ENCODE data around the gene IFIT2.

GRCh38 chr10:89255793-89256192 is 46.1 kb upstream of the IFIT2 start:
- TF ChIP-seq POLR2AphosphoS5 (IDR thresholded peaks at IDR 0.05; ENCODE audit: low read depth, low read length) (no peak), CTCF (IDR thresholded peaks at IDR 0.05) (no peak), REST (IDR thresholded peaks at IDR 0.05; ENCODE audit: insufficient read depth in 1 of 2, low read depth in 2 of 2, low read length in 1 of 2) (no peak), SIN3A (IDR thresholded peaks at IDR 0.05; ENCODE audit: borderline replicate concordance, insufficient read depth, low read depth, low read length) (no peak)
